OCI-LY3 (cell line): ENCODE results near the gene SERPING1.

Experiments used
- H2AFZ ChIP-seq: fragments of 200-600, 300-600 bp; shearing (Covaris generic); 2 replicates; pipeline ENCODE4 v1.6.0; 2014; ENCODE audit warnings: antibody characterized with exemption, low read depth, low read length
- H3K27ac ChIP-seq: fragments of 200-600, 300-600 bp; sonication (generic); 2 replicates; pipeline ENCODE4 v1.5.1; 2014; ENCODE audit warnings: mild to moderate bottlenecking, low read length, moderate library complexity, mixed read lengths
- H3K27me3 ChIP-seq: fragments of 200-600, 300-600 bp; sonication (generic); 2 replicates; pipeline ENCODE4 v1.6.1; 2014; ENCODE audit warnings: low read depth, low read length, mixed read lengths
- H3K36me3 ChIP-seq: fragments of 200-600, 300-600 bp; sonication (generic); replicated peaks from 2 replicates; pipeline ENCODE3; 2014; ENCODE audit warnings: low read depth, low read length, mixed read lengths
- H3K4me1 ChIP-seq: fragments of 300-600, 200-600 bp; sonication (generic); 2 replicates; pipeline ENCODE4 v1.6.1; 2014; ENCODE audit warnings: low read length, mixed read lengths
- H3K4me2 ChIP-seq: fragments of 200-600, 300-600 bp; sonication (generic); 2 replicates; pipeline ENCODE4 v1.6.1; 2014; ENCODE audit warnings: low read length, mixed read lengths
- H3K4me3 ChIP-seq: fragments of 300-600, 200-600 bp; sonication (generic); 2 replicates; pipeline ENCODE4 v1.5.1; 2014; ENCODE audit warnings: antibody characterized with exemption, mild to moderate bottlenecking, low read length, moderate library complexity
- H3K79me2 ChIP-seq: fragments of 300-600, 200-600 bp; shearing (Covaris generic); 2 replicates; pipeline ENCODE4 v1.6.1; 2014; ENCODE audit warnings: mild to moderate bottlenecking, low read length, mixed read lengths
- H3K9ac ChIP-seq: fragments of 300-600, 200-600 bp; shearing (Covaris generic); 2 replicates; pipeline ENCODE4 v1.6.0; 2014; ENCODE audit warnings: mild to moderate bottlenecking, low read length, moderate library complexity
- H3K9me3 ChIP-seq: fragments of 200-600, 300-600 bp; shearing (Covaris generic); 2 replicates; pipeline ENCODE4 v1.6.1; 2014; ENCODE audit warnings: low read length, mixed read lengths; ENCODE audit not compliant: insufficient read depth
- H4K20me1 ChIP-seq: fragments of 200-600, 300-600 bp; sonication (generic); 2 replicates; pipeline ENCODE4 v1.6.1; 2016; ENCODE audit warnings: low read length, mixed read lengths; ENCODE audit not compliant: insufficient read depth
- CTCF ChIP-seq: fragments of 200-600, 300-600 bp; sonication (generic); IDR thresholded peaks from 2 replicates; pipeline ENCODE4 v1.5.1; 2014; ENCODE audit warnings: antibody characterized with exemption, low read length, low read depth
- EZH2phosphoT487 ChIP-seq: fragments of 200-600 bp; shearing (Covaris generic); IDR thresholded peaks from 2 replicates; pipeline ENCODE4 v1.6.1; 2018; ENCODE audit warnings: antibody characterized with exemption, mixed run types, low read depth

The SERPING1 gene

GRCh38 chr11:57596266-57596885 lies 1.1 kb upstream of the SERPING1 start:
- no peaks in the 10 kb centered on the region for H3K79me2 ChIP-seq
- peaks cover 23% of the 10 kb centered on the region for H3K27me3 ChIP-seq
- H3K4me1 ChIP-seq, result no peaks in the 10 kb centered on the region
- no peak overlapping the region for H3K27ac ChIP-seq
- TF ChIP-seq EZH2phosphoT487 (no peak), CTCF (no peak)
- H3K4me3 ChIP-seq, result no peak overlapping the region
- no peak overlapping the region for H3K9ac ChIP-seq
- no peaks in the 10 kb centered on the region for H3K36me3 ChIP-seq
- no peak overlapping the region for H3K4me2 ChIP-seq
- no peaks in the 10 kb centered on the region for H4K20me1 ChIP-seq
- H3K9me3 ChIP-seq, result no peaks in the 10 kb centered on the region
- no peak overlapping the region for H2AFZ ChIP-seq

- Histone ChIP-seq H3K4me3 (no peak overlapping the region), H3K9ac (no peak overlapping the region), H2AFZ (no peak overlapping the region), H3K27me3 (peaks cover 18% of the 10 kb centered on the region), H3K4me2 (no peak overlapping the region), H4K20me1 (no peaks in the 10 kb centered on the region), H3K9me3 (no peaks in the 10 kb centered on the region), H3K79me2 (no peaks in the 10 kb centered on the region), H3K36me3 (no peaks in the 10 kb centered on the region), H3K27ac (no peak overlapping the region), H3K4me1 (no peaks in the 10 kb centered on the region)
- TF ChIP-seq CTCF (no peak), EZH2phosphoT487 (no peak)
Measured at GRCh38 chr11:57597916-57598830, 688 bp downstream of the SERPING1 start.

GRCh38 chr11:57598831-57599155 lies 1.3 kb downstream of the SERPING1 start:
- no peak for TF ChIP-seq EZH2phosphoT487
- TF ChIP-seq CTCF, result no peak
- no peaks in the 10 kb centered on the region for H3K9me3 ChIP-seq
- H3K79me2 ChIP-seq, result no peaks in the 10 kb centered on the region
- H2AFZ ChIP-seq, result no peak overlapping the region
- H3K27me3 ChIP-seq, result peaks cover 18% of the 10 kb centered on the region
- no peak overlapping the region for H3K27ac ChIP-seq
- no peak overlapping the region for H3K4me3 ChIP-seq
- H4K20me1 ChIP-seq, result no peaks in the 10 kb centered on the region
- no peaks in the 10 kb centered on the region for H3K36me3 ChIP-seq
- no peak overlapping the region for H3K9ac ChIP-seq
- no peak overlapping the region for H3K4me2 ChIP-seq
- no peaks in the 10 kb centered on the region for H3K4me1 ChIP-seq

- no peaks in the 10 kb centered on the region for H3K9me3 ChIP-seq
- peaks cover 14% of the 10 kb centered on the region for H3K27me3 ChIP-seq
- no peaks in the 10 kb centered on the region for H3K36me3 ChIP-seq
- H2AFZ ChIP-seq, result no peak overlapping the region
- H3K27ac ChIP-seq, result no peak overlapping the region
- H3K79me2 ChIP-seq, result no peaks in the 10 kb centered on the region
- H3K4me2 ChIP-seq, result no peak overlapping the region
- TF ChIP-seq EZH2phosphoT487 (no peak), CTCF (no peak)
- no peaks in the 10 kb centered on the region for H4K20me1 ChIP-seq
- no peak overlapping the region for H3K4me3 ChIP-seq
- H3K4me1 ChIP-seq, result no peaks in the 10 kb centered on the region
- H3K9ac ChIP-seq, result no peak overlapping the region
Measured at GRCh38 chr11:57599381-57599780, 1.9 kb downstream of the SERPING1 start.
